Measurements from ENCODE around the gene STAT5B.

STAT5B gene

DNA sequence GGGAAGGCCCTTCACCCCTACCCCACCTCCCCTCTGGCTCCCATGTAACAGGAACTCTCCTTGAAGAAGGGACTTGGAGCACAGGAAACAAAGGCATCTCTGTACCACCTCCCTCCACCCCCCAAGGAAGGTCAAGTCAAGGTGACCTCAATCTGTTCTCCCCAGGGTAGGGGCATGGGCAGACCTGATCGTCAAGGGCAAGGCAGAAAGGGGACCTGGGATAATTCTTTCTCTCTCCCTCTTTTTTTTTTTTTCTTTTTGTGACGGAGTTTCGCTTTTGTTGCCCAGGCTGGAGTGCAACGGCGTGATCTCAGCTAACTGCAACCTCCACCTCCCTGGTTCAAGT, 7.8 kb upstream of the STAT5B start:
- Mint-ChIP-seq H3K27me3 (no peaks in the 10 kb centered on the region), H3K9me3 (no peaks in the 10 kb centered on the region), H3K4me3 (no peak overlapping the region), H3K4me1 (ENCODE audit: low read depth) (peaks cover 53% of the 10 kb centered on the region), H3K36me3 (ENCODE audit: low read depth) (peaks cover 59% of the 10 kb centered on the region), H3K27ac (peak overlapping the region; percentile 33)
- no peak for DNase-seq

DNA sequence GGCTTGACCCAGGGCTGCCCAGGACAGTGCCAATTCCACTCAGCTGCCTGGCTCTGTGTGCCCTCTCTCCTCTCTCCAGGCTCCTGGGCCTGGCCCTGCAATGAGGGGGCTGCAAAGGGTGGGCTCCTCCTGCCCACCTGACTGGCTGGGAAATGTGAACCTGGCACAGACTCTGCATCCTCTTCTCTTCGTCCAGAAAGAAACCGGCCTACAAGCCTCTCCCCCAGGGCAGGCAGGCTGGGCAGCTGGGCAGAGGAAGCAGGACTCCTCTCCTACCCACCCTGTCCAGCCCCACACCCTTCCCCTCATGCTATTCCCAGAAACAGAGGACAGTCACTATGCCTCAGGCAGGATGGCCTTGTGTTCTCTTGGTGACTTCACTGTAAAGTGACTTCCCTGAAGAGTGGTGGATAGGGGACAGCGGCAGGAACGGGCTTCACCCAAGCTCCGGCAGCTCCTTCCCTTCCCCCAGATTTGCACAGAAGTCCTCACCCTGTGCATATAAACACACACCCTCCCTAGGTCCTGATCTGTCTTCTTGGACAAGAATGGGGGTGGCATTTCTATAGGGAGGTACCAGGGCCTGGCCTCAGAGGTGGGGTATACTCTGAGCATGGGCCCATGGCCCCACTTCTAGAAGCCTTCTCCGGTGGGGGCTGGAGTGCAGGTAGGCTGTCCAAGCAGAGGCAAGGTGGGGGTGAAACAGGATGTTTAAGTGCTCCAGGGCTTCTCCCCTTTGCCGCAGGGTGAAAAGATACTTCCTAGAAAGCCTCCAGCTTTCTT, 7.2 kb upstream of the STAT5B start:
- no peak overlapping the region for H3K4me3 Mint-ChIP-seq
- H3K27me3 Mint-ChIP-seq, result no peaks in the 10 kb centered on the region
- peak; percentile 30 for DNase-seq
- peaks cover 53% of the 10 kb centered on the region for H3K4me1 Mint-ChIP-seq (ENCODE audit: low read depth)
- H3K9me3 Mint-ChIP-seq, result no peaks in the 10 kb centered on the region
- peaks cover 57% of the 10 kb centered on the region for H3K36me3 Mint-ChIP-seq (ENCODE audit: low read depth)
- peak overlapping the region; percentile 86 for H3K27ac Mint-ChIP-seq

DNA sequence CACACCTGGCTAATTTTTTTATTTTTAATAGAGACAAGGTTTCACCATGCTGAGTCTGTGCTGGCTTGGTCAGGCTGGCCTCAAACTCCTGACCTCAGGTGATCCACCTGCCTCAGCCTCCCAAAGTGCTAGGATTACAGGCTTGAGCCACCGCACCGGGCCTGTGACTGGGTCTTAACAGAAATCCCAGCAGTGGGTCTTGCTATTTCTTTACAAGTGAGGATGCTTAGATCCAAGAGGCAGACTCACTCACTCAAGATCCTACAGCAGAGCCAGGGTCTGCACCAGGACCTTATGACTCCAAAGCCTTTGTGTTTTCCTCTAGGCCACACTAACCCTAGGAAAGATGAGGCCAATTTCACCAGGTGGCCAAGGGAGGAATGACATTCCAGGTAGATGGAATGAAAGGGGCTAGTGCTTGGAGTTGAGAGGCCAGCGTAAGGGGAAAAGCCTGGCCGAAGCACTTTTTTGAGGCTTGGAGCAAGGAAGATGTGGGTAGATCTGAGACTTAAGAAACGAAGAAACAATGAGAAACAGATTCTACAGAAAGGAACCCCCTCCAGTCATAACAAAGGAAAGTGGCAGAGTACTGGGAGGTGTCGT, 6.4 kb upstream of the STAT5B start:
- H3K9me3 Mint-ChIP-seq, result no peaks in the 10 kb centered on the region
- H3K4me1 Mint-ChIP-seq (ENCODE audit: low read depth), result peaks cover 55% of the 10 kb centered on the region
- peak overlapping the region; percentile 86 for H3K27ac Mint-ChIP-seq
- no peak overlapping the region for H3K4me3 Mint-ChIP-seq
- DNase-seq, result no peak
- no peaks in the 10 kb centered on the region for H3K27me3 Mint-ChIP-seq
- H3K36me3 Mint-ChIP-seq (ENCODE audit: low read depth), result peaks cover 58% of the 10 kb centered on the region

DNA sequence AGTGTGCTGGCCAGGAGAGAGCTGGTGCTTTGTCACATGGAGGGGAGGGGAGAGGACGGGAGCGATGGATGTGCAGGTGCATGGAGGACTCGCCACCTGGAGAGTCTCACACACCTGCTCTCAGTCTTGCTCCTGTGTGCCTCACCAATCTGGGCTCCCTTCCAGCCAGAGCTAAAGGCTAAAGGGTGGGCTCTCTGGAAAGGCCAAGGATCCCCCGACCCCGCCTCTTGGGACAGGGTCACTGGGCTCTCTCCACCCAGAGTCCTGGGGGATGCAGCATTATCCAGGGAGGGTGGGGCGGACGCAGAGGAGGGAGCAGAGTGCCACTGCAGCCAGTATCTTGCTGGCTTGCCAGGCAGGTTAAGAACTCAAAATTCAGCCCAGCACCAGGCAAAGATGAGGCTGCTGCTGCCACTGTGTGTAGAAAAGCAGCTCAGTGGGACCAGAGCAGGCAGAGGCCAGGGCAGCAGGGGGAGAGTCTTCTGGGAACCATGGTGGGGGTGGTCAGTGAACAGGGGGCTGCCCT, 5.4 kb upstream of the STAT5B start:
- no peaks in the 10 kb centered on the region for H3K27me3 Mint-ChIP-seq
- H3K27ac Mint-ChIP-seq, result peak overlapping the region; percentile 86
- no peak overlapping the region for H3K4me3 Mint-ChIP-seq
- no peak for DNase-seq
- H3K4me1 Mint-ChIP-seq (ENCODE audit: low read depth), result peaks cover 56% of the 10 kb centered on the region
- peaks cover 53% of the 10 kb centered on the region for H3K36me3 Mint-ChIP-seq (ENCODE audit: low read depth)
- H3K9me3 Mint-ChIP-seq, result no peaks in the 10 kb centered on the region

DNA sequence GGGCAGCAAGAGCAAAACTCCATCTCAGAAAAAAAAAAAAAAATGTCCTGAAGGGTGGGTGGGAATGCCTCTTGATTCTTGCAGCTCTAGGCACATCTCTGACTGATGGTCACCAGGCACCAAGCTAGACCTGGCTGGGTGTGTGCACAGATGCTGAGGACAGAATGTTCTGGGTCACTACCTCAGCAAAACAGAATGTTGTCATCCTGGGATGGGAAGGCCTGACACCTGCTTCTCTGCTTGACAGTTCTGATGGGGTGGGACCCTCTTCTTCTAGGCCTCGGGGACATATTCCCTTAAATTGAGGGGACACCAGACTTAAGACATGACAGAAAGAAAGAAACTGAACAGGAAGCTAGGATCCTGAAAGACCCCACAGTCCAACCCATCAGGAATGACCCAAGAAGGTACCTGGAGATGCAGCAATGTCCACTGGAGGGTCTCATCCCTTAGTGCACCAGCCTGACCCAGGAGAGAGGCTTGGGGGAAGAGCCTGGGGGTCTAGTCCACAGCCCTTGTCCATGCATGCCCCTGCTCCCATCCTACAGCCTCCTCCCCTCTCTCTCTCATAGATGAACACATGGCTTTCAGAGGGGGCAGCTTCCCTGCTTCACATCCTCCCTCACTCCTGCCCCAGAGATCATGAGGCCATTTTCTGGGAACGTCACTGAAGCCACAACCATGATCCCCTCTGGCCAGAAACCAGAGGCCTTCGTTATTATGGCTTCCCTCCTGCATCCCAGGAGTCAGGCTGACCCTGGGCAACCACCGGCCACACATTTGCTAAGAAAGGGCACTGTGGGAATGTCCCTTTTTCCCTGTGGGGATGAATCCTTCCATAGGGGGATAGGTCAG, 3.8 kb upstream of the STAT5B start:
- Mint-ChIP-seq H3K27me3 (no peaks in the 10 kb centered on the region), H3K4me3 (no peak overlapping the region), H3K36me3 (ENCODE audit: low read depth) (peaks cover 49% of the 10 kb centered on the region), H3K27ac (peak overlapping the region; percentile 10), H3K9me3 (no peaks in the 10 kb centered on the region), H3K4me1 (ENCODE audit: low read depth) (peaks cover 45% of the 10 kb centered on the region)
- no peak for DNase-seq

DNA sequence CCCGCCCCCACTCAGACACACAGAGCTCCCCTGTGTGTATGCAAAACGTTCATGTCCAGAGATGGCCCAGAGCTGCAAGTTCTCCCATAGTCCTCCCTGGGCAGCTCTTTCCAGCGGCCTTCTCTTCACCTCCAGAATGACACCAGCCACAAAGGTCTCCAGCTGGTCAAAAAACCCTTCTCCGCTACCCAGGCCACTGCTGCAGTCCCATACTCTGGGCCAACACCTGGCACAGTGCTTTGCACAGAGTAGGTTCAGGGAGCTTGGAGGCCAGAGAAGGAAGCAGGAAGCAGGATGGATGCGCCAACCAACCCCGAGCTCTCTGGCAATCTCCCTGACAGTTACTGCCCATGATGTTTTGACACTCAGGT, 1.1 kb upstream of the STAT5B start:
- Mint-ChIP-seq H3K9me3 (no peaks in the 10 kb centered on the region), H3K36me3 (ENCODE audit: low read depth) (peaks cover 43% of the 10 kb centered on the region), H3K27ac (peak overlapping the region; percentile 86)

DNA sequence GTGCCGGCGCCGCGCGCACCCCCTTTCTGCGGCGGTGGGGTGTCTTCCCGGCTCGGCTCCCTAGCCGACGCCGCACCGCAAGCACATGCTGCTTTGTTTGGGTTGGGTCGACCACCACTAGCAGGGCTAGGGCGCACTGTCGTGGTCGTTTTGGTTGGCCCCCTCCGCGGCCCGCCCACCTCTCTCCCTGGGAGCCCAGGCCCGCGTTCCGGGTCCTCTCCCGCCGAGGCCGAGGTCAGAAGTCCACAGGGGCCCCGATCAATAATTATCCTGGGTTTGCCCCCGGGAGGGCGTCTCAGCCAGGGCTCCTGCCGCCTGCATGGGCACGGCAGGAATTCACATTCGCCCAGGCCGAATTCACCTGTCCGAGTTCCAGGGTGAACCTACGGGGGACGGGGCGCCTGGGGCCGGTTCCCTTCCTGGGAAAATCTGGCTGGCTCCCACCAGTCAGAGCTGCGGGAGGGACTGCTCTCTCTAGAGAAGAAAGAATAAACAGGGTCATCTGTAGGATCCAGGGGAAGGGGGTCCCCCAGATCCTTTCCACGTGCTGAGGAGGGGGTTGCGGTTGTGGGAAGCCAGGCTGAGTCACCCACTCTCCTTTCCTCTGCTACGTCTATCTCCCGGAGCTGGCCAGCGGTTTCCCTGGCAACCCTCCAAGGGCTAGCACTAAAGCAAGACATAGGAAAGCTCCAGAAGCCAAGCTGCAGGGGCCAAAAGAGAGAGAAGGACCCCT, 584 bp upstream of the STAT5B start:
- H3K36me3 Mint-ChIP-seq (ENCODE audit: low read depth), result peaks cover 41% of the 10 kb centered on the region
- peak overlapping the region; percentile 86 for H3K27ac Mint-ChIP-seq
- H3K27me3 Mint-ChIP-seq, result no peaks in the 10 kb centered on the region
- DNase-seq, result no peak
- H3K4me1 Mint-ChIP-seq (ENCODE audit: low read depth), result peaks cover 44% of the 10 kb centered on the region
- H3K9me3 Mint-ChIP-seq, result no peaks in the 10 kb centered on the region
- peak overlapping the region; percentile 76 for H3K4me3 Mint-ChIP-seq

More for the DNA sequence above, 1.1 kb upstream of the STAT5B start:
- Mint-ChIP-seq H3K4me1 (ENCODE audit: low read depth) (peaks cover 42% of the 10 kb centered on the region), H3K4me3 (peak overlapping the region; percentile 76), H3K27me3 (no peaks in the 10 kb centered on the region)
- no peak for DNase-seq

DNA sequence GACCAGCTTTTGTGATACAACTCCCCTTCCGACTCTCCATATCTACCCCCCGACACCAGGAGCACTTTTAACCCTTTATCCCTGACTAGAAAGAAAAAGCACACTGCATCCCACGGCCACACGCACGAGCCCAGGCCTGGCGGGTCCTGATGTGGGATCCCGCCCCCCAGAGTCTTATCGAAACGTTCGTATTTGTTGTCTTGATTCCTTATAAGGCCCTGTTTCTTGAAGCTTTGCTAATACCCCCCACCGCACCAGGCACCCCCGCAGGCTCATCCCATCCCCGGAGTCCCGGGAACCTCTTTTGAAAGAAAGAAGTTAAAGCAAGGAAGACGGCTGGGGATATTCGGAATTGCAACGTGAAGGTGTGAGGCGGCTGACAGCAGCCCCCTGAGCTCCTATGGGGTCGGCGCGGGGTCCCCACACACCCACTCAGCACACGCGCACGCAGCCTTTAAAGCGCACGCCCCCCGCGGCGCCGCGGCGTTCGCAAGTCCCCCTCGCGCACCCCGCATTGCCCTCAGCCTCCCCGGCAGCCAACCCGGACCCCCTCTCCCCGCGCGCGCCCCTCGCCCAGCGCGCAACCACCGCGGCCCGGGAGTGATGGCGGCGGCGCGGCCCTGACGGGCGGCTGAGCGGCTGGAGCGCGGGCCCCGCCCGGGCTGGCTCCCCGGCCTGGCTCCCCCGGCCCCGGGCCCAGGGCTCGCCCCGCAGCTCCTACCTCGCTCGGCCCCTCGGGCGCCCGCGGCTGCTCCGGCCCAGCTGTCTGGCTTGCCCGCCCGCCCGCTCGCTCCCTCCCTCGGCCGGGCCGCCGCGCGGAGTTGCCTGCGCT, 448 bp downstream of the STAT5B start:
- peak; percentile 67 for DNase-seq
- peak overlapping the region; percentile 93 for H3K27ac Mint-ChIP-seq
- peaks cover 47% of the 10 kb centered on the region for H3K36me3 Mint-ChIP-seq (ENCODE audit: low read depth)
- H3K9me3 Mint-ChIP-seq, result no peaks in the 10 kb centered on the region
- no peaks in the 10 kb centered on the region for H3K27me3 Mint-ChIP-seq
- H3K4me3 Mint-ChIP-seq, result peak overlapping the region; percentile 88
- peaks cover 52% of the 10 kb centered on the region for H3K4me1 Mint-ChIP-seq (ENCODE audit: low read depth)

DNA sequence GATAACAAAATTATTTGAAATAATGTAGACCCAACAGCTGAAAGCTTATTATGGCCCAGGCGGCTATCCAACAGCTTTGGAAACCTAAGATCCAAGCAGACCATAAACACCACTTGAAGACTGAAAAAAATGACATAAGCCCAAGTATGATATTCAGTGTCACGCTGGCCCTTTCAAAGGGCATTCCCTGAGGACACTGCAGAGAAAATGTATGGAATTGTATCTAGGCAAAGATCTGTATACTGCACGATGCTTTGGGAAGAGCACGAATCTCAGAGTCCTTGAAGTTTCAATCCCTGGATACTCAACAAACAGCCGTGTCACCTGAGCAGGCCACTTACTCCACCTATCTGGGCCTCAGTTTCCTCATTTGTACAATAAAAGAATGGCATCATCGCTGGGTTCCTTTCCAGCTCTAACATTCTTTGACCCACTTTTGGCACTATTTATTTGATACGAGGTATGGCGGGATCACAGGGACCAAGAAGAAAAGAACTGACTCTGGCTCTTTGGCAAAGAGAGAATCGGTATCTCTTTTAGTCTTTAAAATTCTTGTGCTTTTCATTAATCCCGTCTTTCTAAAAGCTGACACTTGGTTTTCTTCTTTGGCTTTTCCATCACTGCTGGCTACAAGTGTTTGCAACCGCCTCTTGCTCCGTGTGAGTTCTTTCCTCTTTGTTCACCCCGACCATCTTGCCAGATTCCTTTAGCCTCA, 1.2 kb downstream of the STAT5B start:
- H3K9me3 Mint-ChIP-seq, result no peaks in the 10 kb centered on the region
- peaks cover 53% of the 10 kb centered on the region for H3K36me3 Mint-ChIP-seq (ENCODE audit: low read depth)
- peak overlapping the region; percentile 93 for H3K27ac Mint-ChIP-seq
- peak overlapping the region; percentile 88 for H3K4me3 Mint-ChIP-seq
- no peak for DNase-seq
- H3K4me1 Mint-ChIP-seq (ENCODE audit: low read depth), result peaks cover 59% of the 10 kb centered on the region
- H3K27me3 Mint-ChIP-seq, result no peaks in the 10 kb centered on the region

DNA sequence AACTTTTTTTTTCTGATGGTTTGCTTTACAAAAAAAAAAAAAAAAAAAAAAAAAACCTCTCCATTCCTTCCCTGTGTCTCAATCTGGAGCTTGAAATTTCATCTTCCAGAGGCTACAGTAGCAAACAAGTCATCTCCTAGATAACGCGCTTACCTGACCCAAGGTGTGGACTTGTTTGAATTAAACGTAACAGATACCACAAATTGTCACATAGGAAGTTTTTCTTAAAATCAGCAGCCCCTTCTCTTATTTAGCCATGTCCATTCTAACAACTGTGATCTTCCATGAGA, 2.0 kb downstream of the STAT5B start:
- H3K4me3 Mint-ChIP-seq, result peak overlapping the region; percentile 88
- DNase-seq, result no peak
- H3K9me3 Mint-ChIP-seq, result no peaks in the 10 kb centered on the region
- H3K4me1 Mint-ChIP-seq (ENCODE audit: low read depth), result peaks cover 64% of the 10 kb centered on the region
- peak overlapping the region; percentile 93 for H3K27ac Mint-ChIP-seq
- H3K27me3 Mint-ChIP-seq, result no peaks in the 10 kb centered on the region
- peaks cover 56% of the 10 kb centered on the region for H3K36me3 Mint-ChIP-seq (ENCODE audit: low read depth)

DNA sequence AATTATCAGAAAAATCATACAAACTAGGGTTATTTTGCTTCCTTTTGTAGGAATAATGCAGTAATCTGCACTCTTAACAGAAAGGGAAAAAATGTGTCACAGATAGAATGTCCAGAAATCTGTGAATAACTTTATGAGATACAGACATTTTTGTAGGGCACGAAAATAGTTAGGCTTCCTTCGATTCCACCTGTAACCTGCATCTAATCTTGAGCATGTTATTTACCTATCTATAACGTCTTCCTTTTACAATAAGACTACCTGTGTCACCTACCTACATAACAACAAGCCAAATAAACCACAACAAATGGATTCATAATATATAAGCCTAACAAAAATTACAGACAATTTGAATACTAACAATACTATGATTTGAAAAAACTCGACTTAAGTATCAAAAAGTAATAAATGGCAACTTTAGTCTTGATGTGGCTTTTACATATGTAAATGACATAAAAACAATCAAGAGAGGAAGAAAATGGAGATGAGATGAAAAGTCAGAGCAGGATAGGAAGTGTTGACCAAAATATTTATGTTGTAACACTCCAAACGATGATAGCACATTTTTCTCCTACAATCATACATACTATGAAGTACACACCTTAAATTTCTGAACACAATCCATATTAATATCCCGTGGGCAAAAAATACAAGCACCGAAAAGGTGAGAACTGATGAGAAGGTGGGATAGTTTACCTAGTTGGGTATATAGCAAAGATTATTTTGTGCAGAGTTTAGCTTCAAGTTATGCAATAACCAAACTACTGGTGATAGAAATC, 2.5 kb downstream of the STAT5B start:
- H3K4me1 Mint-ChIP-seq (ENCODE audit: low read depth), result peaks cover 69% of the 10 kb centered on the region
- H3K36me3 Mint-ChIP-seq (ENCODE audit: low read depth), result peaks cover 56% of the 10 kb centered on the region
- no peak for DNase-seq
- peak overlapping the region; percentile 88 for H3K4me3 Mint-ChIP-seq
- H3K9me3 Mint-ChIP-seq, result no peaks in the 10 kb centered on the region
- peak overlapping the region; percentile 92 for H3K27ac Mint-ChIP-seq
- no peaks in the 10 kb centered on the region for H3K27me3 Mint-ChIP-seq

DNA sequence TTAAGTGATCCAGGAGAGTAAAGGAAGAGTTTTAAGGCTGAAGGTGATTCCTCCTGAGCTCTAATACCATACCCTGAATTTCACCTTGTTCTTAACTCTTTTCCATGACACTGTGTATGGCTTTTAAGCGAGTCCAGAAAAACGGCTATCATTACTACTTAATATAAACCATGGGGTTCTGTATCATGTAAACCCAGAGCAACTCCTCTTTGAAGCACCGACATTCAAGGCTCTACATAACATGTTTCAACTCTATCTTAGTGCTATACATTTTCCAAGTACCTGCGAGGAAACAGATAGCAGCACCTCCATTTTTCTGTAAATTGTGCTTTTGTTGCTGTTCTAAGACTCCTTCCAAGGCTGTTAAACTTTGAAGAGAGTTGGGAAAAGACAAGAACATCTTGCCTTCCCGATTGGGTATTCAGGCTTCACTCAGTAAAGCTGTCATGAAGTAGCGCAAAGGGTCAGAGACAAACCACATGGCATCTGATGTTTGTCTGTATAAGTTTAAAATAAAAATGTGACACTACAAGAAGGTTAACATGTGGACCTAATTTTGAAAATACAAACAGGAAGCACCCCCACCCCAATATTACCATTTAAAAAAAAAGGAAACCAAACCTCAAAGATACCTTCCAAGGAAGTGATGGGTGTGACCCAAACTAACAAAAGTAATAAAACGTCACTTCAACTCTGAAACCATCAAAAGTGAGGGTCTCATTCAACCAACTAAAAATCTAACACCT, 3.9 kb downstream of the STAT5B start:
- H3K27me3 Mint-ChIP-seq, result no peaks in the 10 kb centered on the region
- H3K36me3 Mint-ChIP-seq (ENCODE audit: low read depth), result peaks cover 58% of the 10 kb centered on the region
- peaks cover 73% of the 10 kb centered on the region for H3K4me1 Mint-ChIP-seq (ENCODE audit: low read depth)
- no peaks in the 10 kb centered on the region for H3K9me3 Mint-ChIP-seq
- H3K27ac Mint-ChIP-seq, result peak overlapping the region; percentile 92
- no peak for DNase-seq
- H3K4me3 Mint-ChIP-seq, result peak overlapping the region; percentile 88

All from activated T-cell treated with anti-CD3 and anti-CD28 coated beads, Interleukin-2, amount 50 U/mL, for 24 hours (primary cell).